ENCODE data around the gene TRPV5.

The TRPV5 gene

GRCh38 chr7:142881586-142882337 is 51.8 kb downstream of the TRPV5 start:
- ChIA-PET POLR2A (no interaction called here), CTCF (interaction anchor here (0.6 to 3.5 kb wide), 8 partner anchors 9 to 333 kb away, joined by 3 to 14 read pairs (median 7); partner anchors contain the start of gene EPHB6)
- DNase-seq (ENCODE audit: extremely low spot score) = no peak
- no peak for TF ChIP-seq FOXA1 (IDR thresholded peaks at IDR 0.05)
- TF ChIP-seq LEF1 (IDR thresholded peaks at IDR 0.05; ENCODE audit: borderline replicate concordance) = no peak
- TF ChIP-seq SUZ12 (IDR thresholded peaks at IDR 0.05) = no peak
- TF ChIP-seq FOXK2 (IDR thresholded peaks at IDR 0.05) = no peak
- TF ChIP-seq BHLHE40 (IDR thresholded peaks at IDR 0.05; ENCODE audit: borderline replicate concordance) = no peak
- no peak for TF ChIP-seq CTBP1 (IDR thresholded peaks at IDR 0.05; ENCODE audit: borderline replicate concordance)
- TF ChIP-seq L3MBTL2 (conservative IDR thresholded peaks at IDR 0.05) = no peak
- no peak for TF ChIP-seq ZNF384 (IDR thresholded peaks at IDR 0.05)
- TF ChIP-seq NFRKB (IDR thresholded peaks at IDR 0.05) = no peak
- no peak for TF ChIP-seq ELF4 (IDR thresholded peaks at IDR 0.05)

GRCh38 chr7:142880876-142881505 is 52.6 kb downstream of the TRPV5 start:
- ChIA-PET POLR2A (no interaction called here), CTCF (interaction anchor here (0.6 to 3.5 kb wide), 7 partner anchors 9 to 334 kb away, joined by 3 to 14 read pairs (median 8); partner anchors contain the start of gene EPHB6)
- DNase-seq (ENCODE audit: extremely low spot score) = peak; percentile 68
- TF ChIP-seq FOXM1 (IDR thresholded peaks at IDR 0.05; ENCODE audit: borderline replicate concordance) (no peak), CTBP1 (IDR thresholded peaks at IDR 0.05; ENCODE audit: borderline replicate concordance) (no peak), L3MBTL2 (conservative IDR thresholded peaks at IDR 0.05) (no peak)

DNA sequence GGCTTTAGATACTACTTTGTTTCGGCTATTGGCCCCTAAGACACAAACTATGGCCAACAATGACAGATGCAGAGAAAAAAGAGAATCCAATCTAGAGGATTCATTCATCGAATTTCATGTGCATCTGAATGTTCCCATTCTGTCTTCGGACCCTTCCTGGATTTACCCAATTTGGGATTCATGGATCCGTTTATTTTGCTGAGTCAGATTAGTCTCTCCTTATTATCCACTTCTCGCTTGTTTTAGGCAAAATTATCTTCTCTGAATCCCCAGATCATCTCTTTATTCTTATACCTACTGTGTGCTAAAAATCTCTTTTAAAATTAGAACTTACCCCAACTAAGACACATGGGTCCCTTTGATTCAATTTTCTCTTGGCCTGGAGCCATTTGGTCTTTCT is 54.5 kb downstream of the TRPV5 start:
- TF ChIP-seq FOXK2 (IDR thresholded peaks at IDR 0.05) (no peak), SUZ12 (IDR thresholded peaks at IDR 0.05) (no peak), HDGF (IDR thresholded peaks at IDR 0.05; ENCODE audit: borderline replicate concordance) (no peak), ZNF384 (IDR thresholded peaks at IDR 0.05) (no peak), ELF4 (IDR thresholded peaks at IDR 0.05) (no peak), ARNT (IDR thresholded peaks at IDR 0.05) (no peak), FOXM1 (IDR thresholded peaks at IDR 0.05; ENCODE audit: borderline replicate concordance) (no peak), FOXA1 (IDR thresholded peaks at IDR 0.05) (no peak), L3MBTL2 (conservative IDR thresholded peaks at IDR 0.05) (no peak), LEF1 (IDR thresholded peaks at IDR 0.05; ENCODE audit: borderline replicate concordance) (no peak), SP1 (IDR thresholded peaks at IDR 0.05) (no peak), BHLHE40 (IDR thresholded peaks at IDR 0.05; ENCODE audit: borderline replicate concordance) (no peak), NFRKB (IDR thresholded peaks at IDR 0.05) (no peak)
- TF ChIP-seq, protein P1, sequence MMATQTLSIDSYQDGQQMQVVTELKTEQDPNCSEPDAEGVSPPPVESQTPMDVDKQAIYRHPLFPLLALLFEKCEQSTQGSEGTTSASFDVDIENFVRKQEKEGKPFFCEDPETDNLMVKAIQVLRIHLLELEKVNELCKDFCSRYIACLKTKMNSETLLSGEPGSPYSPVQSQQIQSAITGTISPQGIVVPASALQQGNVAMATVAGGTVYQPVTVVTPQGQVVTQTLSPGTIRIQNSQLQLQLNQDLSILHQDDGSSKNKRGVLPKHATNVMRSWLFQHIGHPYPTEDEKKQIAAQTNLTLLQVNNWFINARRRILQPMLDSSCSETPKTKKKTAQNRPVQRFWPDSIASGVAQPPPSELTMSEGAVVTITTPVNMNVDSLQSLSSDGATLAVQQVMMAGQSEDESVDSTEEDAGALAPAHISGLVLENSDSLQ (IDR thresholded peaks at IDR 0.05) = no peak
- ChIA-PET CTCF (interaction anchor here (1.1 to 2.4 kb wide), 2 partner anchors 14 to 336 kb away, joined by 7 to 13 read pairs; no protein-coding TSS in a partner anchor), POLR2A (no interaction called here)
- DNase-seq (ENCODE audit: extremely low spot score) = no peak

DNA sequence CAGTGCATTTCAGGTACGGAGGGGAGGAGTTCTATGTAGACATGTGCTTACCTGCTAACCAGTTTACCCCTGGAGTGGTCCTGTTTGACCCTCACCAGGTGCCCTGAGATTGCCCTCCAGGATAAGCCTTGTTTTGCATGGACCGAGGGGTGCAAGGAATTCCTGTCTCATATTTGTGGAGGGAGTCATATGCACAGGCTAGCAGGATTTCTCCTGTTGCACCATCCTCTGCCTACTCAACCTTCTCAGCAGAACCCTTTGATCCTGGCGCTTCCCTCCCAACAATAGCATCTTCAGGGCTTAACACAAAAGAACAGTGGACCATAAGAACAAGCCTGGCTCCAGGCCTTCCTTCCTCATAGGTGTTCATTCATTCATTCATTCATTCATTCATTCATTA is 55.2 kb downstream of the TRPV5 start:
- ChIA-PET POLR2A (no interaction called here), CTCF (no interaction called here)
- TF ChIP-seq LEF1 (IDR thresholded peaks at IDR 0.05; ENCODE audit: borderline replicate concordance) (no peak), SP1 (IDR thresholded peaks at IDR 0.05) (no peak), FOXK2 (IDR thresholded peaks at IDR 0.05) (no peak), HDGF (IDR thresholded peaks at IDR 0.05; ENCODE audit: borderline replicate concordance) (no peak), NFRKB (IDR thresholded peaks at IDR 0.05) (no peak), ELF4 (IDR thresholded peaks at IDR 0.05) (no peak), CTBP1 (IDR thresholded peaks at IDR 0.05; ENCODE audit: borderline replicate concordance) (no peak), FOXA1 (IDR thresholded peaks at IDR 0.05) (no peak)
- DNase-seq (ENCODE audit: extremely low spot score) = no peak

- CTCF ChIA-PET = no interaction called here
- no peak for TF ChIP-seq BHLHE40 (IDR thresholded peaks at IDR 0.05; ENCODE audit: borderline replicate concordance)
- no peak for TF ChIP-seq HDGF (IDR thresholded peaks at IDR 0.05; ENCODE audit: borderline replicate concordance)
- TF ChIP-seq ELF4 (IDR thresholded peaks at IDR 0.05) = no peak
- no peak for TF ChIP-seq ZNF384 (IDR thresholded peaks at IDR 0.05)
- TF ChIP-seq CTBP1 (IDR thresholded peaks at IDR 0.05; ENCODE audit: borderline replicate concordance) = no peak
- TF ChIP-seq, protein P1 (IDR thresholded peaks at IDR 0.05) = no peak
- POLR2A ChIA-PET = no interaction called here
- no peak for DNase-seq (ENCODE audit: extremely low spot score)
Measured at GRCh38 chr7:142876991-142877910, 56.3 kb downstream of the TRPV5 start.

DNA sequence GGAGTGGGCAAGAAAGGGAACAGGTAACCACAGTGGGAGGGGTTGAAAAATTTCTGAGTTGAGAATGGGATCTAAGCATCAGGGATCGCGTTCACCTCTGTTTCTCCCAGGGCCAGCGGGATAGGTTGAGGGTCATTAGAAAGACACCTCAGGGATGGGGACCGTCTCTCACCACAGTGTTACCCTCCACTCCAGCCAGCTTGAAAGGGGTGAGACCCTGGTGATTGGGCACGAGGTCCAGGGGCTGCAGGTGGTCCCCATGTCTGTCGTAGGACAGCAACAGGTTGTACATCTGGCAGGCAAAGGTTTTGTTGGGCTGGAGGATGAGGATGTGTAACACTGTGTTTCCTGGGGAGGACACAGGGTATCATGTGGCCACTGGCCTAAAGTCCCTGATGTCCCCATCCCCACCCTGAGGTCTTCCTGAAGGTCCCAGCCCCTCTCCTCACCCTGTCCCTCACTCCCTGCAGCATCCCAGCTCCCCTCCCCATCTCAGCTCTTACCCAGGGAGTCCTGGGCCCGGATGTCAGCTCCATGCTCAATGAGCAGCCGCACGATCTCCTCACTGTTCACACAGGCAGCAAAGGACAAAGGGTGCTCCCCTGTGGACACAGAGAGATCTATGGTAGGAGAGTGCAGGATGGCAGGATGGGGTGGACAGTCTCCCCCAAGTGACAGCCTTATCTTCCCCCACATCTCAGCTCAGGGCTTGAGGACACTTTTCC is 57.1 kb downstream of the TRPV5 start:
- TF ChIP-seq FOXK2 (IDR thresholded peaks at IDR 0.05) = no peak
- TF ChIP-seq FOXM1 (IDR thresholded peaks at IDR 0.05; ENCODE audit: borderline replicate concordance) = no peak
- no peak for TF ChIP-seq ZNF384 (IDR thresholded peaks at IDR 0.05)
- no peak for TF ChIP-seq NFRKB (IDR thresholded peaks at IDR 0.05)
- TF ChIP-seq BHLHE40 (IDR thresholded peaks at IDR 0.05; ENCODE audit: borderline replicate concordance) = no peak
- no peak for TF ChIP-seq SUZ12 (IDR thresholded peaks at IDR 0.05)
- TF ChIP-seq CTBP1 (IDR thresholded peaks at IDR 0.05; ENCODE audit: borderline replicate concordance) = no peak
- no peak for TF ChIP-seq HDGF (IDR thresholded peaks at IDR 0.05; ENCODE audit: borderline replicate concordance)
- TF ChIP-seq SP1 (IDR thresholded peaks at IDR 0.05) = no peak
- no peak for TF ChIP-seq FOXA1 (IDR thresholded peaks at IDR 0.05)
- no peak for TF ChIP-seq L3MBTL2 (conservative IDR thresholded peaks at IDR 0.05)
- no peak for TF ChIP-seq LEF1 (IDR thresholded peaks at IDR 0.05; ENCODE audit: borderline replicate concordance)
- DNase-seq (ENCODE audit: extremely low spot score) = no peak
- ChIA-PET POLR2A (no interaction called here), CTCF (no interaction called here)
